ENCODE data around the gene DPP8.

GRCh38 chr15:65559941-65560340 lies 42.5 kb upstream of the DPP8 start:
- TF ChIP-seq CTCF (conservative IDR thresholded peaks at IDR 0.05) (no peak), EZH2 (IDR thresholded peaks at IDR 0.05; ENCODE audit: low read depth) (no peak)

All from PC-9 (cell line).